Measurements from ENCODE around the gene TAL1. TPM values are rescaled to one million over a fixed set of nuclear protein-coding genes. Genes with fewer than 3 reads are reported as not detected.

Gene TAL1
- total RNA-seq, 1 donor from 2014 or later: not detected

DNA sequence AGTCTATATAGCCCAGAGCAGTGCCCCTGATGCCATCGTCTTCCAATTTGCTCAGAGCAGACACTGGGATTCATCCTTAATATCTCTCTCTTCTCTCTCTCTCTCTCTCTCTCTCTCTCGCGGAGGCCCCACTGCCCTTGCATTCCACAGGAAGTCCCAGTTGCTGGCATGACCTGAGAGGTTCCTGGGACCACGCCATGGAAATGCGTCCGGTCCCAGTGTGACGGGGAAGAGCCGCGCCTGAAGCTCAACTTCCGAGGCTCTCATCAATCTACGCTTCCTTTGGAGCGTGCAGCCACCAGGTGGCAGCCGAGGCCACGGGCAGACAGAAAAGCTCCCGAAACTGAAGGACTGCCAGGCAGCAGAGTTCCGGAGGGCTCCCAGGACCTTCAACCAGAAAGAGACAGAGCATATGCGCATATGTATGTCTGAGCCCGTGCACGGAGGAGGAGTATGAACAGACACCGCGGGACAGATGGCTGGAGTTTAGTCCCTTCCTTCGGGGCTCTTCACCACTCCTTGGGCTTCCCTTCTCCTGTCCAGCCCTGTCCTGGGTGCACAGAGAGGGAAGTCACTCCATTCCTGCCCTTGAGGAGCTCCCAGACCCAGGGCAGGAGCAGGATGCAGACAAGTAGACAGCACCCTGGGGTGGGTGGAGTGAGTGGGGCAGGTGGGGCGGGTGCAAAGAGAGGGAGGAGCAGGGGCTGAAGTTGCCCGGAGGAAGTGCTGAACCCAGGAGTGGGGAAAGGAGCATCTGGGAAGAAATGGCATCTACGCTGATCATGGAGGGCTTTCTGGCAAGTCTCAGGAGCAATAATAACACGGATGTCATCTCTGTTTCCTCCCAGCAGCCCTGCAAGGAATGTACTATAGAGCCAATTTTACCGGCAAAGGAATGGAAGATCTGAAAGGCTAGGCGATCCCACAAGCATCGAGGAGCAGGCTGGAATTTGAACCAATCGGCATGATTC lies 52.7 kb downstream of the TAL1 start:
- peaks cover 21% of the 10 kb centered on the region for H3K27me3 ChIP-seq
- H3K79me2 ChIP-seq (ENCODE audit: low read depth): no peaks in the 10 kb centered on the region
- H3K9me3 Mint-ChIP-seq: no peaks in the 10 kb centered on the region
- TF ChIP-seq EZH2 (IDR thresholded peaks at IDR 0.05): no peak
- peak; percentile 7 for TF ChIP-seq EZH2phosphoT487 (IDR thresholded peaks at IDR 0.05)
- TF ChIP-seq, protein P1, sequence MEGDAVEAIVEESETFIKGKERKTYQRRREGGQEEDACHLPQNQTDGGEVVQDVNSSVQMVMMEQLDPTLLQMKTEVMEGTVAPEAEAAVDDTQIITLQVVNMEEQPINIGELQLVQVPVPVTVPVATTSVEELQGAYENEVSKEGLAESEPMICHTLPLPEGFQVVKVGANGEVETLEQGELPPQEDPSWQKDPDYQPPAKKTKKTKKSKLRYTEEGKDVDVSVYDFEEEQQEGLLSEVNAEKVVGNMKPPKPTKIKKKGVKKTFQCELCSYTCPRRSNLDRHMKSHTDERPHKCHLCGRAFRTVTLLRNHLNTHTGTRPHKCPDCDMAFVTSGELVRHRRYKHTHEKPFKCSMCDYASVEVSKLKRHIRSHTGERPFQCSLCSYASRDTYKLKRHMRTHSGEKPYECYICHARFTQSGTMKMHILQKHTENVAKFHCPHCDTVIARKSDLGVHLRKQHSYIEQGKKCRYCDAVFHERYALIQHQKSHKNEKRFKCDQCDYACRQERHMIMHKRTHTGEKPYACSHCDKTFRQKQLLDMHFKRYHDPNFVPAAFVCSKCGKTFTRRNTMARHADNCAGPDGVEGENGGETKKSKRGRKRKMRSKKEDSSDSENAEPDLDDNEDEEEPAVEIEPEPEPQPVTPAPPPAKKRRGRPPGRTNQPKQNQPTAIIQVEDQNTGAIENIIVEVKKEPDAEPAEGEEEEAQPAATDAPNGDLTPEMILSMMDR (IDR thresholded peaks at IDR 0.05): peak; percentile 88
- H3K4me3 Mint-ChIP-seq: peak overlapping the region; percentile 80
- H3K4me3 ChIP-seq: peak overlapping the region; percentile 38
- H3K9ac ChIP-seq: no peak overlapping the region
- H4K20me1 ChIP-seq (ENCODE audit: low read depth): no peaks in the 10 kb centered on the region
- DNase-seq (ENCODE audit: low spot score): peak; percentile 93
- H3K4me1 ChIP-seq: no peaks in the 10 kb centered on the region
- no peaks in the 10 kb centered on the region for H3K36me3 Mint-ChIP-seq
- peak overlapping the region; percentile 23 for H3K27ac Mint-ChIP-seq
- H2AFZ ChIP-seq (replicated peaks): peak overlapping the region; percentile 90
- H3K27me3 Mint-ChIP-seq (ENCODE audit: insufficient read depth, low read depth): peaks cover 22% of the 10 kb centered on the region
- H3K36me3 ChIP-seq: no peaks in the 10 kb centered on the region
- no peaks in the 10 kb centered on the region for H3F3A ChIP-seq (ENCODE audit: low read depth)
- peak overlapping the region; percentile 78 for H3K4me2 ChIP-seq
- H3K27ac ChIP-seq: no peak overlapping the region
- H3K9me3 ChIP-seq (ENCODE audit: low read depth): no peaks in the 10 kb centered on the region
- peaks cover 11% of the 10 kb centered on the region for H3K4me1 Mint-ChIP-seq

DNA sequence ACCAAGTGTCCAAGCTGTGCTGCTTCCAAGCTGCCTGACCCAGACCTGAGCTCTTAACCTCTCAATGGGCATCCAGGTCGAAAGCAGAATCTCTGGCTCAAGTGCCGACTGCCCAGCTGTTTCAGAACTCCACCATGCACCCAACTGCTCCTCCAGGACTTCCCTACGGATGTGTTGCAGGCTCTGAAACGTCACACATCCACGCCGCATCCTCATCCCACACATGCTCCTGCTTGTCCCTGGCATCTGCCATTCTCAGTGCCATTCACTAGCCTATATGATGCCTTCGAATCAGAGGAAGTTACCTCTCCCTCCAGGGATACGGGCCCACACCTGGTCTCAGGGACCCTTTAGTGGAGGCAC lies 53.4 kb downstream of the TAL1 start:
- Histone ChIP-seq H3K27ac (no peak overlapping the region), H3F3A (ENCODE audit: low read depth) (no peaks in the 10 kb centered on the region), H3K9ac (no peak overlapping the region), H4K20me1 (ENCODE audit: low read depth) (no peaks in the 10 kb centered on the region), H2AFZ (replicated peaks) (peak overlapping the region; percentile 90), H3K79me2 (ENCODE audit: low read depth) (no peaks in the 10 kb centered on the region), H3K9me3 (ENCODE audit: low read depth) (no peaks in the 10 kb centered on the region), H3K4me3 (peak overlapping the region; percentile 38), H3K36me3 (no peaks in the 10 kb centered on the region), H3K27me3 (peaks cover 21% of the 10 kb centered on the region), H3K4me2 (peak overlapping the region; percentile 78), H3K4me1 (no peaks in the 10 kb centered on the region)
- H3K9me3 Mint-ChIP-seq: no peaks in the 10 kb centered on the region
- peaks cover 11% of the 10 kb centered on the region for H3K4me1 Mint-ChIP-seq
- TF ChIP-seq EZH2phosphoT487 (IDR thresholded peaks at IDR 0.05): no peak
- TF ChIP-seq, protein P1 (IDR thresholded peaks at IDR 0.05): no peak
- TF ChIP-seq EZH2 (IDR thresholded peaks at IDR 0.05): no peak
- no peaks in the 10 kb centered on the region for H3K36me3 Mint-ChIP-seq
- H3K27ac Mint-ChIP-seq: no peak overlapping the region
- H3K27me3 Mint-ChIP-seq (ENCODE audit: insufficient read depth, low read depth): peaks cover 22% of the 10 kb centered on the region
- DNase-seq (ENCODE audit: low spot score): no peak
- peak overlapping the region; percentile 80 for H3K4me3 Mint-ChIP-seq

DNA sequence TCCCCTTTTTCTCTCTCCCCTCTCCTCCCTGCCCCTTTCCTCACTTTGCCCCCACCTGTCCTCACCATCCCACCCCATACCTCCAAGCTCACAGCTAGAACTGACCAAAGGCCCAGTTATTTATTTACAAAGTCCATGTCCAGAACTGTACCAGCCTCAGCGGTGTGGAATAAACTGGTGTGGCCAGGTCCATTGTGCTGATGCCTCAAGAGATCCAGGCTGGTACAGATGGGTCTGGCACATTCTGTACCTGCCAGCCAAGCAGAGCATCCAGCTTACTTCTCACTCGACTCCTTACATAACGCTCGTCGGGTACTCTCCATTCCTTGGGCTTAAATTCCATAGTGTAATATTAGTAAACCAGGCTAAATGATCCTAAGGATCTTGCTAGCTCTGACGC lies 54.0 kb downstream of the TAL1 start:
- DNase-seq (ENCODE audit: low spot score): no peak
- Histone ChIP-seq H3K4me3 (no peak overlapping the region), H3K27me3 (peaks cover 21% of the 10 kb centered on the region), H3K9ac (no peak overlapping the region), H3K4me1 (no peaks in the 10 kb centered on the region), H3K79me2 (ENCODE audit: low read depth) (no peaks in the 10 kb centered on the region), H3K9me3 (ENCODE audit: low read depth) (no peaks in the 10 kb centered on the region), H2AFZ (replicated peaks) (no peak overlapping the region), H3K4me2 (no peak overlapping the region), H3K27ac (no peak overlapping the region), H4K20me1 (ENCODE audit: low read depth) (no peaks in the 10 kb centered on the region), H3K36me3 (no peaks in the 10 kb centered on the region), H3F3A (ENCODE audit: low read depth) (no peaks in the 10 kb centered on the region)
- no peak overlapping the region for H3K4me3 Mint-ChIP-seq
- H3K36me3 Mint-ChIP-seq: no peaks in the 10 kb centered on the region
- H3K4me1 Mint-ChIP-seq: peaks cover 11% of the 10 kb centered on the region
- no peak for TF ChIP-seq EZH2 (IDR thresholded peaks at IDR 0.05)
- TF ChIP-seq, protein P1 (IDR thresholded peaks at IDR 0.05): no peak
- TF ChIP-seq EZH2phosphoT487 (IDR thresholded peaks at IDR 0.05): no peak
- peaks cover 22% of the 10 kb centered on the region for H3K27me3 Mint-ChIP-seq (ENCODE audit: insufficient read depth, low read depth)
- H3K27ac Mint-ChIP-seq: no peak overlapping the region
- H3K9me3 Mint-ChIP-seq: no peaks in the 10 kb centered on the region
